Neural progenitor cell (in vitro differentiated cells): ENCODE measurements around the gene EDN2. TPM values are rescaled to one million over a fixed set of nuclear protein-coding genes. Genes with fewer than 3 reads are reported as not detected.

Source experiments
- DNase-seq: peaks from one replicate; pipeline ENCODE4 v3.0.0-alpha.2; 2016; ENCODE audit warnings: low spot score
- H2AFZ ChIP-seq: fragments of 200-600 bp; sonication (generic); replicated peaks from 2 replicates; pipeline ENCODE4 v1.6.1; 2016; ENCODE audit warnings: antibody characterized with exemption
- H3F3A ChIP-seq: fragments of 200-600 bp; sonication (generic); 2 replicates; pipeline ENCODE4 v1.6.1; 2016; ENCODE audit warnings: antibody characterized with exemption, low read depth
- H3K27ac ChIP-seq: fragments of 200-600 bp; sonication (generic); 2 replicates; pipeline ENCODE4 v1.5.1; 2016; ENCODE audit warnings: mild to moderate bottlenecking
- H3K27me3 ChIP-seq: fragments of 200-600 bp; sonication (generic); 2 replicates; pipeline ENCODE4 v1.6.1; 2016; ENCODE audit warnings: mild to moderate bottlenecking, moderate library complexity
- H3K36me3 ChIP-seq: fragments of 200-600 bp; sonication (generic); 2 replicates; pipeline ENCODE4 v1.5.1; 2016
- H3K4me1 ChIP-seq: fragments of 200-600 bp; sonication (generic); 2 replicates; pipeline ENCODE4 v1.6.1; 2016; ENCODE audit warnings: mixed run types
- H3K4me2 ChIP-seq: fragments of 200-600 bp; sonication (generic); 2 replicates; pipeline ENCODE4 v1.6.1; 2016
- H3K4me3 ChIP-seq: fragments of 200-600 bp; sonication (generic); 2 replicates; pipeline ENCODE4 v1.5.1; 2016
- H3K79me2 ChIP-seq: fragments of 200-600 bp; sonication (generic); 2 replicates; pipeline ENCODE4 v1.6.1; 2016; ENCODE audit warnings: low read depth
- H3K9ac ChIP-seq: fragments of 200-600 bp; sonication (generic); 2 replicates; pipeline ENCODE4 v1.6.1; 2016
- H3K9me3 ChIP-seq: fragments of 200-600 bp; sonication (generic); 2 replicates; pipeline ENCODE4 v1.5.1; 2016; ENCODE audit warnings: low read depth
- H4K20me1 ChIP-seq: fragments of 200-600 bp; sonication (generic); 2 replicates; pipeline ENCODE4 v1.6.1; 2016; ENCODE audit warnings: low read depth
- H3K27ac Mint-ChIP-seq: 3 replicates; pipeline ENCODE4 v1.8.0; 2021; ENCODE audit warnings: mixed read lengths
- H3K27me3 Mint-ChIP-seq: 2 replicates; pipeline ENCODE4 v1.8.0; 2022; ENCODE audit warnings: low read depth, mild to moderate bottlenecking, inconsistent platforms, moderate library complexity, mixed read lengths; ENCODE audit not compliant: insufficient read depth
- H3K36me3 Mint-ChIP-seq: 3 replicates; pipeline ENCODE4 v1.8.0; 2021; ENCODE audit warnings: mixed read lengths
- H3K4me1 Mint-ChIP-seq: 3 replicates; pipeline ENCODE4 v1.8.0; 2021; ENCODE audit warnings: mixed read lengths
- H3K4me3 Mint-ChIP-seq: 3 replicates; pipeline ENCODE4 v1.8.0; 2021; ENCODE audit warnings: mild to moderate bottlenecking, moderate library complexity, mixed read lengths
- H3K9me3 Mint-ChIP-seq: 3 replicates; pipeline ENCODE4 v1.8.0; 2020; ENCODE audit warnings: mixed read lengths
- EZH2 ChIP-seq: fragments of 200-600 bp; sonication (generic); IDR thresholded peaks from 2 replicates; pipeline ENCODE4 v1.6.1; 2017; ENCODE audit warnings: antibody characterized with exemption, mild to moderate bottlenecking, moderate library complexity
- EZH2phosphoT487 ChIP-seq: fragments of 200-600 bp; sonication (generic); IDR thresholded peaks from 2 replicates; pipeline ENCODE4 v1.6.1; 2017; ENCODE audit warnings: antibody characterized with exemption
- total RNA-seq: library from RNA; depleted of rRNA; stranded (reverse); fragments of >200 nt; gene quantifications from 2 replicates; pipeline ENCODE4 v1.2.3, GENCODE V29; 2015; ENCODE audit warnings: low replicate concordance
- TF ChIP-seq, protein P1 (sequence below): fragments of 200-600 bp; sonication (generic); IDR thresholded peaks from 2 replicates; pipeline ENCODE4 v1.5.1; 2017; ENCODE audit warnings: antibody characterized with exemption, mild to moderate bottlenecking

Gene EDN2
- total RNA-seq, 1 donor from 2014 or later, result not detected

DNA sequence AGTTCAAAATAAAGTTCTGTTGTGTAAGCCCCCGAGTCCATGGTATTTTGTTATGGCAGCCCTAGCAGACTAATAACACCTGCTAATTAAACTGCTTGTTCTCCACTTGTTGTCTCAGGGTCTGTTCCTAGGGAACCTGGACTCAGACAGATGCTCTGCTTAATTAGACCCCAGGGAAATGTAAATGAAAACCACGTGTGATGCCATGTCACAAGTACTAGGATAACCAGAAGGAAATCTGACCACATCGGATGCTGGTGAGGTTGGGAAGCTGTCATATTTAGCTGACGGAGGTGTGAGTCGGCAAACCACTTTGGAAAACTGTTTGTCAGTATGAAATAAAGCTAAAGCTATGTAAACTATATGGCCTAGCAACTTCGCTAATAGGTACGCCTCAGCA, 19.6 kb downstream of the EDN2 start:
- Histone ChIP-seq H3F3A (no peaks in the 10 kb centered on the region), H3K27ac (no peak overlapping the region), H3K4me2 (no peak overlapping the region), H3K9me3 (no peaks in the 10 kb centered on the region), H2AFZ (no peak overlapping the region), H4K20me1 (no peaks in the 10 kb centered on the region), H3K4me1 (no peaks in the 10 kb centered on the region), H3K4me3 (no peak overlapping the region), H3K27me3 (no peaks in the 10 kb centered on the region), H3K79me2 (no peaks in the 10 kb centered on the region), H3K9ac (no peak overlapping the region), H3K36me3 (no peaks in the 10 kb centered on the region)
- no peak for TF ChIP-seq EZH2
- no peak for TF ChIP-seq EZH2phosphoT487
- TF ChIP-seq, protein P1, sequence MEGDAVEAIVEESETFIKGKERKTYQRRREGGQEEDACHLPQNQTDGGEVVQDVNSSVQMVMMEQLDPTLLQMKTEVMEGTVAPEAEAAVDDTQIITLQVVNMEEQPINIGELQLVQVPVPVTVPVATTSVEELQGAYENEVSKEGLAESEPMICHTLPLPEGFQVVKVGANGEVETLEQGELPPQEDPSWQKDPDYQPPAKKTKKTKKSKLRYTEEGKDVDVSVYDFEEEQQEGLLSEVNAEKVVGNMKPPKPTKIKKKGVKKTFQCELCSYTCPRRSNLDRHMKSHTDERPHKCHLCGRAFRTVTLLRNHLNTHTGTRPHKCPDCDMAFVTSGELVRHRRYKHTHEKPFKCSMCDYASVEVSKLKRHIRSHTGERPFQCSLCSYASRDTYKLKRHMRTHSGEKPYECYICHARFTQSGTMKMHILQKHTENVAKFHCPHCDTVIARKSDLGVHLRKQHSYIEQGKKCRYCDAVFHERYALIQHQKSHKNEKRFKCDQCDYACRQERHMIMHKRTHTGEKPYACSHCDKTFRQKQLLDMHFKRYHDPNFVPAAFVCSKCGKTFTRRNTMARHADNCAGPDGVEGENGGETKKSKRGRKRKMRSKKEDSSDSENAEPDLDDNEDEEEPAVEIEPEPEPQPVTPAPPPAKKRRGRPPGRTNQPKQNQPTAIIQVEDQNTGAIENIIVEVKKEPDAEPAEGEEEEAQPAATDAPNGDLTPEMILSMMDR, result no peak
- Mint-ChIP-seq H3K4me3 (no peak overlapping the region), H3K27me3 (peaks cover 2% of the 10 kb centered on the region), H3K27ac (no peak overlapping the region), H3K9me3 (no peaks in the 10 kb centered on the region), H3K36me3 (no peaks in the 10 kb centered on the region), H3K4me1 (peaks cover 3% of the 10 kb centered on the region)
- DNase-seq, result no peak

DNA sequence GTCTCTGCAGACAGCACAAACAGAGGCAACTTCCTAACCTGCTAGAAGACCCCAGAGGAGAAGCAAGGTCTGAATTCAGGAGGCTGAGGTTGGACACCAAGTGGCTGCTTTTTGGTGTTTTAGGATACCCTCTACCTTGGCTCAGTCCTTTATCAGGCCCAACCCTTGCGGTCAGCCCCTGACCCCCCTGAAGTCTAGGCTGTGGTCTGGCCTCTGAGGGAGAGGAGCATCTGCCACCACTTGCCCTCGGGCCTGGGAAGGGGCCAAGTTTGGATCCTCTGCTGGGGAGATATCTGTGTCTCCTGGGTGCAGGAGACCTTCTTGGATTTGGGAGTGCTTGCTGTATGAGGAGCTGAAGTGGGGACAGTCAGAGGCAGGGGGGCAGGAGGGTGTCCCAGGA, 21.0 kb downstream of the EDN2 start:
- no peaks in the 10 kb centered on the region for H3K9me3 ChIP-seq
- H3K27ac ChIP-seq, result no peak overlapping the region
- no peak overlapping the region for H3K27ac Mint-ChIP-seq
- H3F3A ChIP-seq, result no peaks in the 10 kb centered on the region
- H3K9me3 Mint-ChIP-seq, result no peaks in the 10 kb centered on the region
- H3K4me2 ChIP-seq, result no peak overlapping the region
- no peaks in the 10 kb centered on the region for H3K4me1 ChIP-seq
- no peak overlapping the region for H2AFZ ChIP-seq
- DNase-seq, result no peak
- peaks cover 5% of the 10 kb centered on the region for H3K4me1 Mint-ChIP-seq
- no peaks in the 10 kb centered on the region for H3K36me3 Mint-ChIP-seq
- no peak overlapping the region for H3K4me3 Mint-ChIP-seq
- no peaks in the 10 kb centered on the region for H3K36me3 ChIP-seq
- no peaks in the 10 kb centered on the region for H4K20me1 ChIP-seq
- no peak overlapping the region for H3K4me3 ChIP-seq
- TF ChIP-seq EZH2, result no peak
- TF ChIP-seq, protein P1, result no peak
- no peak for TF ChIP-seq EZH2phosphoT487
- H3K27me3 ChIP-seq, result no peaks in the 10 kb centered on the region
- H3K27me3 Mint-ChIP-seq, result peaks cover 5% of the 10 kb centered on the region
- H3K9ac ChIP-seq, result no peak overlapping the region
- H3K79me2 ChIP-seq, result no peaks in the 10 kb centered on the region

DNA sequence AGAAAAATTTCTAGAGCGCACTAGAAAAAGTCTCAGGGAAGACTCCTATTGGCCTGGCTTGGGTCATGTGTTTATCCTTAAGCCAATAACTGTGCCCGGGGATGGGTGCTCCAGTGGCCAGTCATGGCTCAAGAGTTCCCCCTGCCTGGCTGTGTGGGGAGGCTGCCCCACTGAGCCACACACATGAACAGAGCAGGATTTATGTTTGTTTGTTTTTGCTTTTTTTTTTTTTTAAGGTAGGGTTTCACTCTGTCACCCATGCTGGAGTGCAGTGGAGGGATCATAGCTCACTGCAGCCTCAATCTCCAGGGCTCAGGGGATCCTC, 21.8 kb downstream of the EDN2 start:
- no peaks in the 10 kb centered on the region for H3K27me3 ChIP-seq
- H3K4me1 Mint-ChIP-seq, result peaks cover 11% of the 10 kb centered on the region
- no peak for TF ChIP-seq EZH2phosphoT487
- TF ChIP-seq, protein P1, result no peak
- no peak for TF ChIP-seq EZH2
- H3K27ac ChIP-seq, result no peak overlapping the region
- no peaks in the 10 kb centered on the region for H3K79me2 ChIP-seq
- H2AFZ ChIP-seq, result no peak overlapping the region
- H3K9me3 ChIP-seq, result no peaks in the 10 kb centered on the region
- H3K4me1 ChIP-seq, result peaks cover 5% of the 10 kb centered on the region
- no peaks in the 10 kb centered on the region for H3K36me3 ChIP-seq
- H4K20me1 ChIP-seq, result no peaks in the 10 kb centered on the region
- H3K9me3 Mint-ChIP-seq, result no peaks in the 10 kb centered on the region
- H3K27ac Mint-ChIP-seq, result no peak overlapping the region
- no peaks in the 10 kb centered on the region for H3K36me3 Mint-ChIP-seq
- no peak overlapping the region for H3K4me3 Mint-ChIP-seq
- no peak overlapping the region for H3K4me3 ChIP-seq
- H3K27me3 Mint-ChIP-seq, result peaks cover 5% of the 10 kb centered on the region
- H3K4me2 ChIP-seq, result no peak overlapping the region
- no peak overlapping the region for H3K9ac ChIP-seq
- no peaks in the 10 kb centered on the region for H3F3A ChIP-seq
- DNase-seq, result no peak
